COLO668 (cell line): ENCODE measurements around the gene PIEZO2.
"Not testable (repeated sequence)": the region's sequence is repeated elsewhere in the genome, so short reads cannot be mapped to it uniquely, and the experiment has no call there.

ENCODE experiments used
- DNase-seq: peaks from one replicate; lab custom pipeline; 2025; ENCODE audit not compliant: unreplicated experiment; lab: John Stamatoyannopoulos, UW

Gene PIEZO2

GRCh38 chr18:10933648-10934047 lies 215.7 kb downstream of the PIEZO2 start:
- DNase-seq: not testable (repeated sequence)

DNA sequence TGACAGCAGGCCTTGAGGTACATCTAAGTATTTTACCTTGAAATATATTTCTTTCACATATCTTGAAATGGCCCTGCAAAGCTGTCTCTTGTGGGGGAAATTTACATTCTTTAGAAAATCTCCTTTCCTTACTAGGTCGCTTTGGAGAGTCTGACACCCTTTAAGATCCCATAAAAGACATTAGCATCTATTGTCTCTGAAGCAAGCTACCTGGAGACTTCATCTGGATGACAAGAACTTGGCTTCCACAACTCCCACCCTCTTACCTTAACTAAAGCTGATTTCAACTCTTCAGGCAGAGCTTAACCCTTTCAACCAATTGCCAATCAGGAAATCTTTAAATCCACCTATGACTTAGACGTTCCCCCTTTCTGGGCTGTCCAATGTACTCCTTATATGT lies 219.3 kb downstream of the PIEZO2 start:
- DNase-seq: no peak

DNA sequence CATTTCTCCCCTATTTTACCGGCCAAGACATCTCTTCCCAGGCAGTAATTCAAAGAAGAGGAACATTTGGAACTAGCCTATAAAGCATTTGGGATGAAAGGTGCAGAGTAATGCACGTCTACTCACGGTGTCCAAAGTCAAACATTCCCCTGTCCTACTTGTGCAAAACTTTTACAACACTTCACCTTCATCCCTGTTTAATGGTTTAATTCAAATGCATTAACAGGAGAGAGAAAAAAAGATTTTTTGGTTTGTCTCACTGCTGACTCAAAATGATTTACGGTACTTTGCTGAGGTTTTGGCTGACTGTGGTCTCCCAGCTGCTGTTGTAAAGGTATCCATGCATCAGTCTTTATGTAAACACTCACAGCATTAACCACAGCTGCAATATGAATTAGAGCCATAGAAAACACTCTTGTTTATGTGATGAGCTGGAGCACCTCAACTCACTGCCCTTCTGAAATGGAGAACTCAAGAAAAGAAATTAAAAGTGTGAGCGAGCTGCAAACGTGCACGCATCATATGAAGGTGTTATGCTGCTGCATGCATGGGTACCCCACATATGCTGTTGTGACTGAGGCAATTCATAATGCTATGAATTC lies 220.5 kb downstream of the PIEZO2 start:
- no peak for DNase-seq

- DNase-seq: no peak
These were observed 221.2 kb downstream of the PIEZO2 start for GRCh38 chr18:10928011-10928771.

DNA sequence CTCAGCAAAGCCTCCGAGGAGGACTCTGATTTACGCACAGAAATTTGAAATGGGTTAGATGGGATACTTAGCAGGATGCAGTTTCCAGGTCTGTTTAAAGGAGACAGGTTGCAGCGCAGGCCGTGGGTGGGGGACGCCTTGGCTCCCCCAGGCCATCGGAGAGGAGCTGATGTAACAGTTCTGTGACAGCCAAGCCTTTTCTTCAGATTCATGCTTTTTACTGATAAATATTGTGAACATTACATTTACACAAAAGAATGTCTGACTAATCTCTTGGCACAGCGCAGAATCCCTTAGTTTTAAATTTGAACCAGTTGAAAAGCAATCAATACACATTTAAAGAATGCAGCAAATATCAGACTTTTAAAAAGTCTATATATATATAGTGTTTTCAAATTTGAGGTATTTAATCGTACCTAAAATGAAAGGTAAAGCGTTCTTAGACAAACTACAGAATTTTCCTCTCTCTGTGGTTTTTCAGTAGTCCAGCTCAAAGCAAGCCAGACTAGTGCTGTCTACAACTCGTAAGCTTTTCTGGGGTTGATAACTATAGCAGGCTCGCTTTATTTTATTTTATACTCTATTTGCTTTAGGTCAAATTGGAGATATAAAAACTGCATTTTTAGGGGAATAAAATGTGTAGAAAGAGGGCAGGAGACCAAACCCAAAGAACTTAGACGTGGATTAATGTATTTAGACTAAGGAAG lies 221.9 kb downstream of the PIEZO2 start:
- DNase-seq: no peak

DNA sequence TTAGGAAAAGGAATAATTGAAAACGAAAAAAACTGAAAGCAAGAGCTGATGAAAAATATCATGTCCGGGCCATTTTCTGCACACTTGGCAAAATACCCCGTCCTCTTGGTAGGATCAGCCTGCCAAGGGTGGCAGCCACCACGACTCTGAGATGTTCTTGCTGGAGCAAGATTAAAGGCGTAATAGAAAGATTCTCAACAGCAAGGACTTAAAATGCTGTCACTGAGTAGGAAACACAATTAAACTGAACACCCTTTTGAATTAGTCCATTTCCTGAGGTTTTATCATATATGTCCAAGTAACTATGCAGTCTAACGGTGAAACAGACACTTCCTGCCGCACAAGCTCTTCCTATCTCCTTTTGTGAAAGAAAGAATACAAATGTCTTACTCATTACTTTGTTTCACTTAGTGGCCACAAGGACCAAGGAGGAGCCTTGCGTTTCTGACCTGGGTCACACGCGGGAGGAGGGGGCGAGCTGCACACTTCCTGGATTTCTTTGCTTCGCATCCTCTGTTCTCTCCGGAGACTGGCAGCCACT lies 222.7 kb downstream of the PIEZO2 start:
- DNase-seq: no peak

DNA sequence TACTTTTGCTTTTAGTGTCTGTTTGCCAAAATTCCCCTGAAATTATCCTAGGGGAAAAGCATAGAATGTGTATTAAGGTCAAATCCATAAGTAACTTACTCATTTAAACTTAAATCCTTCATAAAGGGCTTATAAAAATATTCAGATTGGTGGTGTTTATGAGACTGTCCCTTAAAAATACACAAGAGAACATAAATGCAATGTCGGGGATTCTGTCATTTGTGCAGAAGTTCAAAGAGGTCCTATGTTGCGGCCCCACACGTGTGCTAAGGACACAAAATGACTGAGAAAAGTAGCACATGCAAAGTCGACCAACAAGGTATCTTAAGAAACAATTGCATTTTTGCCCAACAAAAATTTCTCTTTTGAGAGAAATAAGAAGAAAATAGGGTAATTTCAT lies 225.1 kb downstream of the PIEZO2 start:
- DNase-seq: no peak

DNA sequence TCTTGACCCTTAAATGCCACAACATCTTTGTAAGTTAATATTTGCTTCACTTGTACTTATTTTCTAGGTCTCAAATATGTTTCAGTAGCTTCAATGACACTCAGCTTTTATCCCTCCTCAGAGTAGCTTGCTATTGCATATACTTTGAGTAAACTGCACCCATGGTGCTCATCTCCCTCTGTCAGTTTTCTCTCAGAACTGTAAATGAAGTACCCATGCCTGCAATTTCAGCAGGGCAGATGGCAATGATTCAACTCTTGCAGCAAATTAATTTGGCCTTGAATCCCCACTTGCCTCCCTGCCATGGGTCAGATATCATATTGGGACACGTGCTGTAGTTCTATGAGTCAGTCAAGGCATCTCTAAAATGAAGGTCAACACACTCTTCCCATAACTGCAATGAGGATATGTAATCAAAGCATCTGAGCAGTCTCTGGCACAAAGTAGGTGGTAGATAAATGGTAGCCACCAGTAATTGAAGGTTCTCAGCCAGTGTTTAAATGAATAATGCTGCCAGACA lies 225.8 kb downstream of the PIEZO2 start:
- no peak for DNase-seq

DNA sequence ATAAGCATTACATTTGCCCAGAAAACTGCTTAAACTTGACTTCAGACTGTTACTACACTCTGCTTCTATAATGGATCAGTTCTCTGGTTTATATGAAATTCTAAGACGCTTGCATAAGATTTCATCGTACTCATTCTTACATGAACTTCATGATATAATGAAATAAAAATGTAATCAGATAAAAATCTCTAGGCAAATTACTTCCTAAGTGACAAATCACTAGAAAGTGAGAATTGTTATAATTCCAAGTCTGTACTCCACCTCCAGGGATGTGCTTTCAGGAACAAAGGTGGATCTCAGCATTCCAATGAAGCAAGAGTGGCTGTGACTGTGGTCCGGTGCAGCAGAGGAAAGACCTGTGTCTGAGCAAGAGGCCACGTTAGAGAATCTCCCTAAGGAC lies 226.2 kb downstream of the PIEZO2 start:
- DNase-seq: no peak

GRCh38 chr18:10922712-10923111 lies 226.7 kb downstream of the PIEZO2 start:
- not testable (repeated sequence) for DNase-seq

DNA sequence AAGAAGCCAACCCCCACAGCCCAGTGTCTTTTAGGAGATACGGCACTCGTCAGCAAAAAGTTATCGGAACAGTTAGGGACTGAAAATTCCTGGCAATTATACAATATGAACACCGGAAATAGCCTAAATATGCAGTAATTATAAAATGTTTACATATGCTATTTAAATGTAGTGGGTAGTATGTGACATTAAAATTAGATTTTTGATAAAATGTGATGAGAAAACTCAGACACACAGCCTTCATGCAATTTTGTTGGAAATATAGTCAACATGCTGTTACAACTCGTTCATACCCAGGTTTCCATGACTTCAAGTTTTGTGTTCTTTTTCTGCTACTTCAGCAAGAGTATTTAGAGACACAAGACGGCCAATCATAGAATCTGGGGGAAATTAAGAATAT lies 229.1 kb downstream of the PIEZO2 start:
- DNase-seq: not testable (repeated sequence)

- no peak for DNase-seq
These were observed 229.5 kb downstream of the PIEZO2 start for GRCh38 chr18:10919851-10920250.

DNA sequence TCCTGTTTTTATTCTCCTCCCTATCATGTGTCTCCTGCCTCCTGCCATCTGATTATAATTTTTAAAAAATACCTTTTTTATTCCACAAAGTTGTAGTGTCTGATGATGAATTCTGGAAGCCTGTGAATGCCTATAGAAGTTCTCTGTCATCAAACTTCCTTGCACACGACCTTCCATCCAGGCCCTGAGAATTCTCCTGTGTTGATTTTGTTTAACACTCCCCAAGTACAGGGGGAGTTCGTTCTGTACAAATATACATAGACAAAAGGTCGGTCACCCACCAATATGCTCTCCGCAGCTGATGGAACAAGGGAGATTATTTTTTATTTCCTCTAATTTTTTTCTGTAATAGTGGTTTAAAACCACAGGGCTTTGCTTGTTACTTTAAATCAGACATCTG lies 232.5 kb downstream of the PIEZO2 start:
- DNase-seq: no peak

DNA sequence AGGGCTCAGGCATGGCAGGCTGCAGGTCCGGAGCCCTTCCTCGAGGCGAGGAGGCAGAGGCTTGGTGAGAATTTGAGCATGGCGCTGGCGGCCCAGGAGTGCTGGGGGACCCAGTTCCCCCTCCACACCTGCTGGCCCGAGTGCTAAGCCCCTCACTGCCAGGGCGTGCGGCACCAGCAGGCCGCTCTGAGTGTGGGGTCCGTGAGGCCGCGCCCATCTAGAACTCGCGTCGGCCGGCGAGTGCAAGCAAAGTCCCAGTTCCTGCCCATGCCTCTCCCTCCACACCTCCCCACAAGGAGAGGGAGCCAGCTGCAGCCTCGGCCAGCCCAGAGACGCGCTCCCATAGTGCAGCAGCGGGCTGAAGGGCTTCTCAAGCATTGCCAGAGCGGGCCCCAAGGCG lies 233.0 kb downstream of the PIEZO2 start:
- DNase-seq: no peak

DNA sequence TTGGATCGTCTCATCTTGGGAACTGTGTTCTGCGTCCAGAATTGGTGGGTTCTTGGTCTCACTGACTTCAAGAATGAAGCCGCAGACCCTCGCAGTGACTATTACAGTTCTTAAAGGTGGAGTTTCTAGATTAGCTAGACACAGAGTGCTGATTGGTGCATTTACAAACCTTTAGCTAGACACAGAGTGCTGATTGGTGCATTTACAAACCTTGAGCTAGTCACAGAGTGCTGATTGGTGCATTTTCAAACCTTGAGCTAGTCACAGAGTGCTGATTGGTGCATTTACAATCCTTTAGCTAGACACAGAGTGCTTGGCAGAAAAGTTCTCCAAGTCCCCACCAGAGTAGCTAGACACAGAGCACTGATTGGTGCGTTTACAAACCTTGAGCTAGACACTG lies 233.6 kb downstream of the PIEZO2 start:
- DNase-seq: not testable (repeated sequence)

DNA sequence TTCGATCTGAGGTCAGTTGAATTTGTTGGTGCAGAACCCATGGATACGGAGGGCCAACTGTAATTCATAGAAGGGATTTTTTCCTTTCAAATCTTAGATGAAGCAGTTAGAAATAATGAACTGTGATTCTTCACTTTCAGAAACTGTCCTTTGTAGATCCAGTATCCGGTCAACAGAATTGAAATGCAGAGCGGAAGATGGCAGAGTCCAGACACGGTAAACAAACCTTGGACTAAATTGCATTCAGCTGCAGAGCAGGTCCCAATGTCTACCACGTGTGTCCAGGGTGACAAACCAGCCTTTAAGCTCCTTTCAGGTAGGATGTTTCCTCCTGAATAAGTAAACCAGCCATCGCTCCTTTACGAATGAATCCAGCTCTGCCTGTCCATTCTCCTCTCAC lies 234.8 kb downstream of the PIEZO2 start:
- not testable (repeated sequence) for DNase-seq

DNA sequence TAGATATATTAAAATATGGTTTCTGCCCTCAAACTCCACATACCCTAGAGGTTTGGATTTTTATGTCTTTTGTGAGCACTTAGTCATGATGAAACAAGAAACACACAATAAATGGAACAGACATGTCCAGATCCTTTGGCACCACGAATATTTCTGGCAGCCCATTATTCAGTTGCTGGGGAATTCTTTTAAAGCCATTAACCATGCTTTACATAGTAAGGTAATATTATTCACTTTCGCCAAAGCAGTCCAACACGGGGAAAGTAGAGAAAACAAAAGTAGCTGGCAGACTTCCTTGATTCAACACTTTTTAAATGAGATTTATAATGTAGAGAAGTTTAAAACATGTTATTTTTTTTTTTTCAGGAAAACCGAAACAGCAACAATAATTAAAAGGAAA lies 235.4 kb downstream of the PIEZO2 start:
- DNase-seq: no peak

DNA sequence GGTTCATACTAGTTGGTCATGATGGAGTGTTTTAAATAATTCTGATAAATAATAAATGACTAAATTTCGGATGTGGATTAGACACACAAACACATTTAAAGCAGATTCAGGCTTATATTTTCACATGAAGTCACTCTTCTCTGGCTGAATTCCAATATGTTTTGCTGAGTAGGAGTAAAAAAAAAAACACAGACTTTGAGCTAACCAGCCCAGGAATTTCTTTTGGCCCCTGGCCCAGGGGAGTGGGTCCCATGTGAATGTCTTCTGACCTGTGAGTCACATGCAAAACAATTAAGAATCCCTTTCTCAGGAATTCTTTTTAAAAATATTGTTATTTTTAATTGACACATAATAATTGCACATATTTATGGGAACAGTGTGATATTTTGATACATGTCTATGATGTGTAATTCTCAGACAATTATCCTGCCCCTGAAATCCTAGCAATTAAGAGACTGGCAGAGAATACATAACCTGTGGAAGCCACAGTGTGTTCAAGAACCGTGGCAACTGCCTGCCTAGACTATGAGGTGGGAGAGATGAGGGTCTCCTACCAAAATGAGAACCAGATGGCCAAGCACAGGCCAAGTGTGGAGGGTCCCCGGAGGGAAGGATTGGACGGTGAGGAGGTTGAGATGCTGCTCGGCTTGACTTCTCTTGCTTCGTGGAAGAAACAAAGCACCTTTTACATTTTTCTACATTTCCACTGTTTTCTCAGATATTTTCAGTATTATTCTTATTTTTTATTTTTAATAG lies 236.4 kb downstream of the PIEZO2 start:
- DNase-seq: no peak

DNA sequence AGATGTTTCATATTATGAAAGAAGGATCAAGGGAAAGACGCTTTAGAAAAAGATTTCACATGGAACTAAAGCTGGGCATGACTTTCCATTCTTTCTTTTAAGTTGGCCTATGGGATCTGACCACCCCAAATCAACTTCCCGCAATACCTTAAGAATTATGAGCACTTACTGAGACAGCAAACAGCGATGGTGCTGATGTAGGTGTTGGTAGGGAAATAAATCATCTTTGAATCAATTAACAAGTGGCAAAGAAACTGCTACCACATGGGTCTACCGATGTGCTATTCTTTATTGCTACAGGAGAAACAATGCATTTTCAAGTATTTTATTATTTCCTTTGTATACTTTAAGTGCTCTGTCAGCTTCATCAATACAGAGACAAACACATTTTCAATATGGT lies 239.6 kb downstream of the PIEZO2 start:
- DNase-seq: no peak

GRCh38 chr18:10908760-10909159 lies 240.6 kb downstream of the PIEZO2 start:
- no peak for DNase-seq

GRCh38 chr18:10907749-10908148 lies 241.6 kb downstream of the PIEZO2 start:
- no peak for DNase-seq
